Measurements from ENCODE around the gene BGN. TPM values are rescaled to one million over a fixed set of nuclear protein-coding genes. Genes with fewer than 3 reads are reported as not detected.

BGN gene
- total RNA-seq, 2 donors from 2014 or later = not detected

GRCh38 chrX:153455571-153455970, 39.2 kb upstream of the BGN start:
- H3K36me3 Mint-ChIP-seq = peaks cover 7% of the 10 kb centered on the region
- no peak for ATAC-seq

GRCh38 chrX:153456161-153456560, 38.6 kb upstream of the BGN start:
- DNase-seq (ENCODE audit: low spot score) (peak; percentile 45), ATAC-seq (no peak)
- no peaks in the 10 kb centered on the region for H3K9me3 Mint-ChIP-seq
- H3K4me3 Mint-ChIP-seq = no peak overlapping the region
- H3K27ac Mint-ChIP-seq = no peak overlapping the region
- H3K27me3 Mint-ChIP-seq = no peaks in the 10 kb centered on the region
- no peaks in the 10 kb centered on the region for H3K4me1 Mint-ChIP-seq (ENCODE audit: low read depth in 2 of 2)
- peaks cover 7% of the 10 kb centered on the region for H3K36me3 Mint-ChIP-seq

More at GRCh38 chrX:153455571-153455970, 39.2 kb upstream of the BGN start:
- Mint-ChIP-seq H3K27me3 (no peaks in the 10 kb centered on the region), H3K9me3 (no peaks in the 10 kb centered on the region), H3K4me3 (no peak overlapping the region), H3K4me1 (ENCODE audit: low read depth in 2 of 2) (no peaks in the 10 kb centered on the region), H3K27ac (no peak overlapping the region)
- DNase-seq (ENCODE audit: low spot score) = peak; percentile 10

- Mint-ChIP-seq H3K36me3 (peaks cover 7% of the 10 kb centered on the region), H3K9me3 (no peaks in the 10 kb centered on the region), H3K4me1 (ENCODE audit: low read depth in 2 of 2) (no peaks in the 10 kb centered on the region), H3K27ac (no peak overlapping the region), H3K4me3 (no peak overlapping the region), H3K27me3 (no peaks in the 10 kb centered on the region)
- DNase-seq (ENCODE audit: low spot score) (no peak), ATAC-seq (no peak)
Measured at GRCh38 chrX:153456704-153457103, 38.1 kb upstream of the BGN start.

DNA sequence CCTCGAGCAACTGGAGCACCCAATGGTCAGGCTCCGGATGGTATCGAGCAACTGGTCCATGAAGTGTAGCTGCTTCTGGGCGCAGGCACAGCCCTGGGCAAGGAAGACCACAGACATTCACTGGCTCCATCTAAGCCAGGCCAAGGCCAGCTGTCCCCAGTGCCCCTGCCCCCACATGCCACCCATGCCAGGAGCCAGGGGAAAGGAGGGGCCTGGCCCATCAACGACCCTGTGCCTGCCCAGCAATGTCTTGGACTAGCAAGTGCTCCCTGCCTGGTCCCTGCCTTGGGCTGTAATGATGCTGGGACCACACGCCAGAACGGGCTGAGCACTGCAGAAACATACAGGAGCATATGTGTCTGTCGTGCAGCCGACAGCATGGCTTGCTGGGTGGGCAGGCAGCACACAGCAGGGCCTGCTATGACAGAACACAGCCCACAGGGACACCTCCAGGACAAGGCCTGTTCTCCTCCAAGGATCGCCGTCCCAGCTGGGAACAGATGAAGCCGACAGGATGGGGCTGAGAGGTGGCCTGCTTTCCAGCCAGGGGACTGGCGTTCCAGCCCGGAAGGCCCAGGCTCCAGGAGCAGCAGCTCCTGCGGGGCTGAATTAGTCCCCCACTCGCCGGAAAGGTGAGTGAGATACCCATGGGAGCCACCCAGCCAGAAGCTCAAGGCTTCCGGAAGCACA, 37.5 kb upstream of the BGN start:
- Mint-ChIP-seq H3K27ac (no peak overlapping the region), H3K36me3 (peaks cover 7% of the 10 kb centered on the region), H3K27me3 (no peaks in the 10 kb centered on the region), H3K4me3 (no peak overlapping the region), H3K4me1 (ENCODE audit: low read depth in 2 of 2) (no peaks in the 10 kb centered on the region), H3K9me3 (no peaks in the 10 kb centered on the region)
- ATAC-seq (no peak), DNase-seq (ENCODE audit: low spot score) (peak; percentile 52)

DNA sequence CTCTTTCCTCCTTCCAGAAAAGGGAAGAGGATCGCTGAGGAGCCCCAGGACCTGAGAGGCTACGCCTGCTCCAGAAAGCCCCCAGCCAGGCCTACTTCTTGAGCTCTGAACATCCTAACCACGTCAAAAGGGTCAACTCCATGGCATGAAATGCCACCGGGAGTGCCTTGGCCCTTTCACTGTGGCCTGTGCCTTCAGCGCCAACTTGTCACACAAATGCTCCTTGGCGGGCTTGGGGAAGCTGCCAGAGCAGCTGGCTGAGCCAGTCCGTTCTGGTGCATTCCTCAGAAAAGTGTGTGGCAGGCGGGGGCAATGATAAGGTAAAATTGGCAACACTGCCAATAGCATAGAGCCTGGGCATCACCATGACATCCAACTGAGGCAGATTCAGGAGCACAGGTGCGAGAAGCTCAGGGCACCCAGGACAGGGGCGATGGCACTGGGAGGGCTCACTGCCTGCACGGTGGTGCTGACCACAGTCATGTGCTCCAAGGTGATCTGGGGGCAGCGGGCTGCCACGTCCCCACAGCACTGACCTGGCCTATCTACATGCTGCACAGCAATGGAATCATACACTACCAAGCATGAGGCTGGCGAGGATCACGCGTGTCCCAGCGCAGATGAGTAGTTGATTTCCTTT, 36.8 kb upstream of the BGN start:
- no peak overlapping the region for H3K4me3 Mint-ChIP-seq
- H3K9me3 Mint-ChIP-seq = no peaks in the 10 kb centered on the region
- H3K27me3 Mint-ChIP-seq = no peaks in the 10 kb centered on the region
- H3K27ac Mint-ChIP-seq = no peak overlapping the region
- ATAC-seq = no peak
- peaks cover 7% of the 10 kb centered on the region for H3K36me3 Mint-ChIP-seq
- H3K4me1 Mint-ChIP-seq (ENCODE audit: low read depth in 2 of 2) = no peaks in the 10 kb centered on the region
- peak; percentile 44 for DNase-seq (ENCODE audit: low spot score)

DNA sequence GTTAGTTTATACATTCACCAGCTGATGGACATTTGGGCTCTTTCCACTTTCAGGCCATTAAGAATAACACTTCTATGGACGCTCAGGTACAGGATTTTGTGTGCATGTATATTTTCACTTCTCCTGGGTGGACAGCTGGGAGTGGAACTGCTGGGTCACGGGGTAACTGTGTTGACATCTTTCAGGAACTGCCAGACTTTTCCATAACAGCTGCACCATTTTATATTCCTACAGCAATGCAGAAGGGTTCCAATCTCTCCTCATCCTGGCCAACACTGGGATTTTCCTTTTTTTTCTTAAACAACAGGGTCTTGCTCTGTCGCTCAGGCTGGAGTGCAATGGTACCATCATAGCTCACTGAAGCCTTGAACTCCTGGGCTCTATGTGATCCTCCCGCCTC, 36.3 kb upstream of the BGN start:
- no peak for DNase-seq (ENCODE audit: low spot score)
- Mint-ChIP-seq H3K4me3 (no peak overlapping the region), H3K4me1 (ENCODE audit: low read depth in 2 of 2) (no peaks in the 10 kb centered on the region), H3K27me3 (no peaks in the 10 kb centered on the region), H3K9me3 (no peaks in the 10 kb centered on the region), H3K36me3 (peaks cover 7% of the 10 kb centered on the region), H3K27ac (no peak overlapping the region)
- ATAC-seq = no peak

GRCh38 chrX:153459986-153460385, 34.8 kb upstream of the BGN start:
- no peaks in the 10 kb centered on the region for H3K4me1 Mint-ChIP-seq (ENCODE audit: low read depth in 2 of 2)
- peak; percentile 18 for DNase-seq (ENCODE audit: low spot score)
- H3K36me3 Mint-ChIP-seq = peaks cover 7% of the 10 kb centered on the region
- H3K27ac Mint-ChIP-seq = no peak overlapping the region
- no peak for ATAC-seq
- H3K27me3 Mint-ChIP-seq = no peaks in the 10 kb centered on the region
- H3K4me3 Mint-ChIP-seq = no peak overlapping the region
- H3K9me3 Mint-ChIP-seq = no peaks in the 10 kb centered on the region

DNA sequence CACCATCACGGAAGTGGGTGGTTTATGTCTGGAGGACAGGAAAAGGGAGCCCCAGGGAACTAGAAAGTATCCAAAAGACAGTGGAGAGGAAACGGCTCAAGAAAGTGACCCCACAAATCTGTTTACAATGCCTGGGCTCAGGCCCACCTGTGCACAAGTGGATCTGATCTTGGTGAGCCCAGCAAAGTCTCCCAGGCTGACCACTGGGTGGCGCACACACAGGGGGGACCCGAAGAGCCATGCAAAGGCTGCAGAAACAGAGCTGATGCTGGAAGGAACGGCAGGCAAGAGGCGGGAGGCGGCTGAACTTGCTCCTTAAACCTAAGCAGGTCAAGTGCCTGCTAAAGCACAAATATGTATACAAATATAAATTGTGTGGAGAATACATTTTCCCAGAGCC, 34.0 kb upstream of the BGN start:
- Mint-ChIP-seq H3K4me3 (no peak overlapping the region), H3K36me3 (peaks cover 7% of the 10 kb centered on the region), H3K27ac (no peak overlapping the region), H3K4me1 (ENCODE audit: low read depth in 2 of 2) (no peaks in the 10 kb centered on the region), H3K9me3 (no peaks in the 10 kb centered on the region), H3K27me3 (no peaks in the 10 kb centered on the region)
- ATAC-seq (no peak), DNase-seq (ENCODE audit: low spot score) (peak; percentile 53)

DNA sequence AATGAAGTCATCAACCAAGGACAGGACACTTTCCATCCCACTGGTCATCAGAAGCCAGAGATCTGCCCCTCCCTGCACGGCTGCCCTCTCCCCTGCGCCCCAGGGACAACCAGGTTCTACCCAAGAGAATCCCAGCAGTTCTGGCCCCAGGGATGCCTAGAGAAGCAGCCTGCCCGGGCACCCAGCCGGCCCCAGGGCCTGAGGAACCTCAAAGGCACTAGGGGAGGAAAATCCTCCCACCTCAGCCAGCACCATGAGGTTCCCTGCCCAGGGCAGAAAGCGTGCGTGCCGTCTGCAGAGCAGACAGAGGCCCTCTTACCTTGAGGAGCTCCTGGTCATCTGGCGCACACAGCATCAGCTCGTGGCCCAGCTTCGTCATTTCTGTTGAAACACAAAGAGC, 32.5 kb upstream of the BGN start:
- Mint-ChIP-seq H3K27me3 (no peaks in the 10 kb centered on the region), H3K9me3 (no peaks in the 10 kb centered on the region), H3K4me3 (no peak overlapping the region), H3K27ac (no peak overlapping the region), H3K36me3 (peaks cover 7% of the 10 kb centered on the region), H3K4me1 (ENCODE audit: low read depth in 2 of 2) (peaks cover under 1 to 2% of the 10 kb centered on the region in 2 donors)
- no peak for DNase-seq (ENCODE audit: low spot score)
- ATAC-seq = no peak

DNA sequence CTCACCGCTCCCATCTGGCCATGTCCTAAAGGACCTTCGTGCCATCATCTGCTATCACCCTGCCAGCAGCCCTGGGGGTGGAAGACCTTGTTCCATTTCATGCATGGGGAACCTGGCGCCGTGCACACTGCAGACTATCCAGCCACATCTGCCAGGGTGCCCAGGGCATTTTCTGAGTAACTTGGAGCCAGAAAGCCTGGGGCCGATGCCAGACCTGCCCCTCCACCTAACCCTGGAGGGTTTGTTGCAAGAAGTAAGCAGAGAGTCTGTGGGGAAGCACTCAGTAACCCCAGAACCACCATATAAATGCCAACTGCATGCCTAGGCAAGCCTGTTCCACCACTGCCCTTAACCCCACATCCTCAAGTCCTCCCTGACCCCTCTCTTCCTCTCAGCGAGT, 31.7 kb upstream of the BGN start:
- DNase-seq (ENCODE audit: low spot score) = no peak
- Mint-ChIP-seq H3K4me3 (no peak overlapping the region), H3K36me3 (peaks cover 7% of the 10 kb centered on the region), H3K27ac (no peak overlapping the region), H3K27me3 (no peaks in the 10 kb centered on the region), H3K4me1 (ENCODE audit: low read depth in 2 of 2) (peaks cover 6% of the 10 kb centered on the region in 2 donors), H3K9me3 (no peaks in the 10 kb centered on the region)
- ATAC-seq = no peak

GRCh38 chrX:153463556-153463955, 31.2 kb upstream of the BGN start:
- no peak overlapping the region for H3K4me3 Mint-ChIP-seq
- DNase-seq (ENCODE audit: low spot score) = no peak
- H3K36me3 Mint-ChIP-seq = peaks cover 7% of the 10 kb centered on the region
- ATAC-seq = no peak
- peaks cover 6% of the 10 kb centered on the region in 2 donors for H3K4me1 Mint-ChIP-seq (ENCODE audit: low read depth in 2 of 2)
- H3K27ac Mint-ChIP-seq = no peak overlapping the region
- H3K9me3 Mint-ChIP-seq = no peaks in the 10 kb centered on the region
- no peaks in the 10 kb centered on the region for H3K27me3 Mint-ChIP-seq

DNA sequence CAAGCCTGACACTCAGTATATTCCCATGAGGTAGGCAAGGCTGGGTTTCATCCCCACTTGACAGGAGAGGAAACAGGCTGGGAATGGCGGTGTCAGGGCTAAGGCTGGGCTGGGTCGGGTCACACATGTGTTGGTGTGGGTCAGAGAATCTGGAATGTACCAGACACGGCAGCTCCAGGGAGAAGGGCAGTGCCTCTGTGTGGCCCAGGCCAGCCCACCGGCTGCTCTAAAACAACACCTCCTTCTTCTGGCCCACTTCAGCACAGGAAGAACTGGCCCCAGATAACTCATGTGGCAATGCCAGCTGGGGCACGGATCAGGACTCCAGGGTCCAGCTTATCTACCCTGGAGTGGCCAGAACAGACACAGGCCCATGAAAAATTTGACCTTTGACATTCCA, 30.7 kb upstream of the BGN start:
- DNase-seq (ENCODE audit: low spot score) (no peak), ATAC-seq (no peak)
- H3K9me3 Mint-ChIP-seq = no peaks in the 10 kb centered on the region
- peaks cover 6% of the 10 kb centered on the region in 2 donors for H3K4me1 Mint-ChIP-seq (ENCODE audit: low read depth in 2 of 2)
- no peak overlapping the region for H3K4me3 Mint-ChIP-seq
- no peaks in the 10 kb centered on the region for H3K27me3 Mint-ChIP-seq
- no peak overlapping the region for H3K27ac Mint-ChIP-seq
- H3K36me3 Mint-ChIP-seq = peaks cover 4% of the 10 kb centered on the region

GRCh38 chrX:153465691-153466380, 28.9 kb upstream of the BGN start:
- no peak for ATAC-seq
- DNase-seq (ENCODE audit: low spot score) = no peak
- H3K36me3 Mint-ChIP-seq = no peaks in the 10 kb centered on the region
- H3K27me3 Mint-ChIP-seq = no peaks in the 10 kb centered on the region
- H3K4me3 Mint-ChIP-seq = no peak overlapping the region
- H3K9me3 Mint-ChIP-seq = no peaks in the 10 kb centered on the region
- H3K4me1 Mint-ChIP-seq (ENCODE audit: low read depth in 2 of 2) = peaks cover 6% of the 10 kb centered on the region in 2 donors
- no peak overlapping the region for H3K27ac Mint-ChIP-seq

GRCh38 chrX:153468008-153468580, 26.7 kb upstream of the BGN start:
- no peak overlapping the region for H3K4me3 Mint-ChIP-seq
- H3K27ac Mint-ChIP-seq = no peak overlapping the region
- H3K4me1 Mint-ChIP-seq (ENCODE audit: low read depth in 2 of 2) = peaks cover 6 to 12% of the 10 kb centered on the region in 2 donors
- DNase-seq (ENCODE audit: low spot score) = no peak
- H3K36me3 Mint-ChIP-seq = no peaks in the 10 kb centered on the region
- no peak for ATAC-seq
- H3K27me3 Mint-ChIP-seq = no peaks in the 10 kb centered on the region
- no peaks in the 10 kb centered on the region for H3K9me3 Mint-ChIP-seq

Data from natural killer cell treated with Interleukin-12 subunit alpha and Interleukin-12 subunit beta and Interleukin-15 and Interleukin-18, amount 100 ng/mL, for 72 hours (primary cell).